NCI-H345 (cell line): ENCODE results near the gene CCDC61.
A peak's percentile ranks its signal among the peaks of the same experiment; 100 is the strongest.

Source experiments
- DNase-seq: peaks from one replicate; lab custom pipeline; 2025; lab: John Stamatoyannopoulos, UW

Gene CCDC61

GRCh38 chr19:46016426-46017094, 21.3 kb downstream of the CCDC61 start:
- peak; percentile 69 for DNase-seq

- no peak for DNase-seq
Observed at GRCh38 chr19:46017095-46017429, 21.8 kb downstream of the CCDC61 start.

GRCh38 chr19:46017874-46018675, 22.8 kb downstream of the CCDC61 start:
- DNase-seq: no peak

- DNase-seq: no peak
Observed at GRCh38 chr19:46018729-46019251, 23.5 kb downstream of the CCDC61 start.

DNA sequence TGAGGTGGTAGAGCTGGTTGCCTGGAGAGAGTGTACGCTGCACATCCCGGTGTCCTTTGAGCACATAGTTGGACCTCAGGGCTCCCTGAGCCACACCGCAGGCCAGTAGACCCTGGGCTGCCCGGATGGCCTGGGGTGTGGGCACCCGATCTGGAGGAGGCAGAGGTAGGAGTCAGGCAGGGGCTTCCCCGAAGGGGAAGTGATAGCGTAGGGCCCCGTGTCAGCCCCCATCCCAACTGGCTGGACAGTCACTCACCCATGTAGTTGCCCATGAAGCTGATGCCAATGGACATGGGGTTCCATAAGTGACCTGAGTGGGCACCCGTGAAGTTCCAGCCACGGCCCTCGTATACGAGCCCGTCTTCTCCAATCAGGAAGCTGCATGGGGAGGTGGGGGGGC, 24.0 kb downstream of the CCDC61 start:
- no peak for DNase-seq

DNA sequence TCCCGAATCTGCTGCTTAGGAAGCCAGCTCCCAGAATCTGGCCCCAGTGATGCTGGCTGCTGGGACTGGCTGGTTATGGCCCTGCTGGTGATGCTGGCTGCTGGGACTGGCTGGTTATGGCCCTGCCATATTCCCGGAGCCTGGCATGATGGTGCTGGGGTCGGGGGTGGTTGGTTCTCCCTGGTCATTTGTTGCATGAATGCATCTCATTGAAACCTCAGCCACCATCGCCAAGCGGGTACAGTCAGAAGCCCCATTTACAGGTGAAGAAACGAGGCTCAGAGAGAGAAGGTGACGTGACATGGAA, 25.5 kb downstream of the CCDC61 start:
- DNase-seq: no peak

DNA sequence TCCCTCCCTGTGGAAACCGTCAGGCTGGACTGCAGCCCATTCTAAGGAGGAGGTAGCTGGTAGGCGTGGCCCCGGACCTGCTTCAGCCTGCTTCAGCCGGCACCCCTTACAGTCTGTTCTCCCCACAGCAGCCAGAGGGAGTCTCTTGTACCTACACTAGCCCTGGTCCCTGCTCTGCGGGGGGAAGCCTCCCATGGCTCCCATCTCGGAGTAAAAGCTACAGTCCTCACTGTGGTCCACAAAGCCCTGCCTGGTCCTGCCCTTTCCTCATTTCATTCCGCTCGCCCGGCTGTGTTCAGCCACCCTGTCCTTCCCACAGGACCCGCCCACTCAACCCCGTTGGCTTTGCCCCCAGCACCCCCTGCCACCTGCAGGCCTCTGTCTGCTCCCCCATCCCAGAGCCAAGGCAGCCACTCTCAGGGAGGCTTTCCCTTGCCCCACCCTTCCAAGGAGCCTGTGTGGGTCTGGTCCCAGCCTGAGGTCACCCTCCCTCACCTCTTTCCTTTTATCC, 26.3 kb downstream of the CCDC61 start:
- DNase-seq: no peak

- no peak for DNase-seq
Observed at GRCh38 chr19:46022061-46022430, 26.8 kb downstream of the CCDC61 start.

DNA sequence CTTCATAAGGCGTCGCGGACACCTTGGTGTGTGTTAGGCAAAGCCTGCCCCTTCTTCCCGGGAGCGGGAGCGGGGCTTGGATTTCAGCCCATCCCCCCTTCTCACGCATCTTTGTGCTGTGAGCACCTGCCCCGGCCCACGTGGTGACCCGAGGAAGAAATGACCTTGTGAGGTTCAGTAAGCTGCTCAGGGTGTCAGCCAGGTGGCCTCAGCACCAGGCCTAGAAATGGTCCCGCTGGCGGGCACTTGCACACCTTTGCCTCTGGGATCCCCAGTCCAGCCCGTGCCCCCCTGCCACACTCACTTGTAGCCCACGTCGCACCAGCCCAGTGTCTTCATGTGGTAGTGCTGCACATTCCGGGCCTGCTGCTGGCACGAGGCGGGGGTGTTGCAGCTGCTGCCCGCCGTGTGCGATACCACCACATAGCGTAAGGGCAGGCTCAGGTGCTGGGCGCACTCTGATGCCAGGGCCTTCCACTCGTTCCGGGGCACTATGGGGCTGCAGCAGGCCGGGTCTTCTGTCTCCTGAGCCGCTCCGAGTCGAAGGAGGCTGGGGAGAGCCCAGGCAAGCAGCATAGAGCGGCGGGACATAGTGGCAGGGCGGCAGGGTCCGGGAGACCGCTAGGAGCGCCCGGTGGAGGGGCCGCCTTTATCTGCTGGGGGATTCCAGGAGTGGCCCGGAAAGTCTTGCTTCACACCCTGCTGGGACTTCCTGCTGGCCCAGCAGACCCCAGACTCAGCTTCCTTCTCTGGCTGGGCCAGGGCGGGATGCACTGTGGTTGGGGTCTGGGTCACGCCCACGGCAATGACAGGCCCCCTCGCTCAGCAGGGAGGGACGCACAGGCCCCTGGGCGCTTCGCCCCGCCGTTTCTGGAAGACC, 27.4 kb downstream of the CCDC61 start, which contains the start of gene PGLYRP1:
PGLYRP1 (minus strand) TSS at position 623 of the 880 bp plus-strand sequence; CDS start at position 591, 32 bp downstream.
- DNase-seq: no peak

DNA sequence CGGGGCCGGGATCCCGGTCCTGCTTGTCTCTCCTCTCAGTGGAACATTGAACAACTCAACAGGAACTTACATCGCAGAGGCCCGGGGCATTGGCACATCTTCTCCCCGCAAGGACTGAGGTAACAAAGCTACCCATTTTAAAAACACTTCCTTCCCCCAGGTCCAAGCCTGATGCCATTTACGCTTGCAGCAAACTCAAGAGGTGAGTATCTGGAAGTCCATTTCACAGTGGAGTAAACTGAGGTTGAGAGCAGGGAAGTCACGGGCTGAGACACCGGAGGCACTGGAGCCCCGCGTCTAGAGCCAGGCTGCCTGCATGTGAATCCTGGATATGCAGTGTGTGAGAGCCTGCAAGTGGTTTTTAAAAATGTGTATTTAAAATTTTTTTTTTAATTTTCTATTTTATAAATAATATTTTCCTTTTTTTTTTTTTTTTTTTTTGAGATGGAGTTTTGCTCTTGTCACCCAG, 28.1 kb downstream of the CCDC61 start:
- no peak for DNase-seq

GRCh38 chr19:46025835-46026234, 30.6 kb downstream of the CCDC61 start:
- no peak for DNase-seq

DNA sequence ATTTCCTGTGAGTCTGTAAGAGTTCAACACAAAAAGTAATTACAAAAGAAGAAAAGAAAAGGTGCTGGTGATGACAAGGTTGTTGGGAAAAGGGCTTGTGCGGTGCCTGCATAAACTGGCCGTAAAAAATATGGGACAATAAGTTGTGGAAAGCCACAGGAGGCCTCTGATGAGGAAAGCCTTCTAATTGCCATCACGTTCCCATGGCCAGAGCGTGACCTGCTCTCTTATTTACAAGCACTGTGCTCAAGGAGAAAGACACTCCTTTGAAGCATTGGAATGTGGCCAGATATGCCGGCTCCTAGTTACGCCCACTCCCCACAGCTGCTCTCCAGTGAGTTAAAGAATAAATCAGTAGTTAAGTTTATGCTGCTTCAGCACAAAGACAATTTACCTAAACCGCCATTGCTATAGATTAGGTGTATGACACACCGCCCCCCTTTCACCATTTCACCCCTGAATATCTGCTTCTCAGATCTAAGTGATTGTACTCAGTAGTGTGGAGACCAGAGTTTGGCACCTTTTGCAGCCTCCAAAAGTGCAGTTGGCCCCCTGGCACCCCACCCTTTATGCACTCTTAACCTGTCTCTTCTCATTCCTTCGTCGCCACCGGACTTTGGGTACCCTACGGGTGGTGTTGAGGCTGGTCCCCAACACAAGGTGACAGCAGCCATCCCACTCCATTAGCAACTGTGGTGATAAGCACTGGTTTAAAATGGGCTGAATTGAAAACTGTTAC, 35.7 kb downstream of the CCDC61 start:
- DNase-seq: no peak

- DNase-seq: no peak
Observed at GRCh38 chr19:46031781-46032596, 36.7 kb downstream of the CCDC61 start.

DNA sequence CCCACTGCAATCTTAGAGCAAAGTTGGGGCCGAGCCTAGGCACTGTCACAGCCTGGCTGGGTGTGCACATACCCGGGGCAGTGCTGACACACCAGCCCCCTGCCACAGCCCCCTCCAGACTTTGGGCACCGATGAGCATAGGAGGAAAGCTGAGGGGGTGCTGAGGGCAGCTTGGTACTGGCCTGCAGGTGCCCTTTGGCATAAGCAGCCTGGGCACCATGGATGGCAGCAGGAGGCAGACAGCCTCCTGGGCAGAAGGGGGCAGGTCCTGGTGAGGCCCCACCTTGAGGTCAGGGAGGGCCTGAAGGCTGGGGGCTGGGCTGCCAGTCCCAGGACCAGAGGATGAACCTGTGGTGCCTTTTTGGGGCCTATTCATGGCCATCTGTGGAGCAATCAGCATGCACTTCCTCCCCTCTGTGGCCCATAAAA, 37.3 kb downstream of the CCDC61 start:
- DNase-seq: no peak

DNA sequence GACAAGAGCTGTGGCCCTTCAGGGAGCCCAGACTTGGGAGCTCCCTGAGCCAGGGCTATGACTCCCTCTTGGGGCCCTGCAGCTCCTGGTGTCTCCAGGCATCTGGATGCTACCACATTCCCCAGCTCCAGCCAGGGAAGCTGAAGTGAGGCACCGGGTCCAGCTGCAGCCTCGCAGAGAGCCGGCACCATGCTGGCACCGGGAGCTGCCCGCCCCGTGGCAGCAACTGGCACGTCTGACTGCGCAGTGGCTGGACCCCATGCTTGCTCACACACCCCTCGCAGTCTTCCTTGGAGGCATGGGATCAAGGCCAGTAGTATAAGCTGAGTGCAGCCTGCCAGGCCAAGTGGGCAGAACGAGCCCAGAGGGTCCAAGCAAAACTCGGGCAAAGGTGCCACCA, 38.1 kb downstream of the CCDC61 start:
- DNase-seq: no peak

GRCh38 chr19:46035546-46035945, 40.3 kb downstream of the CCDC61 start:
- DNase-seq: no peak

DNA sequence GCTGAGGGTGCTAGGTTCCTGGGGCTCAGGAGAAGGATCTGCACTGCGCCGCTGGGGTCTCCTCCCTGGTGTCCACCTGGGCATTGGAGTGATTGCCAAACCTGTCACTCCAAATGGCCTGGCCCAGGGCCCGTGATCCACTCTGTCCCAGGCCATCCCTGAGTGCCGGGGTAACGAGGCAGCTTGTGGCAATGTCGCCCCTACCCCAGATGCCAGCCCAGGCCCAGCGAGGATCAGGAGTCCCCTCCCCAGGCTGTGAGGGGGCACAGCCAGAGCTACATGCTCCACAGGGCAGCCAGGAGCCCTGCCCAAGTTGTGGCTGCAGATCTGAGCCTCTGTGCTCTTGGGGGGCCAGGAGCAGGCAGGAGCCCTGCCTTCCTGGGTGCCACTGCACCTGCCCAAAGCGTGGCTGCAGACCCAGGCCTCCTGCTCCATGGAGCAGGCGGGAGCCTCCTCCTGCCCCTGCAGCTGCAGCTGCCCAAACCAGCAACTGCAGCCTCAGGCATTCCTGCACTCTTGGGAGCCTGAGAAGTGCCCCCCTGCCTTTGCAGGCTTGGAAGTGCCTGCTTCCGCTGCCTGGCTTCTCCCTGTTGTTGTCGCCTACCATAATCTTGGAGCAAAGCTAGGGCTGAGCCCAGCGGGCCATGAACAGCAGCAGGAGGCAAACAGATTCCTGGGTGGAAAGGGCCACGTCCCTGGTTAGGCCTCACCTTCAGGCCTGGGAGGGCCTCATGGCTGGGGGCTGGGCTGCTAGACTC, 40.9 kb downstream of the CCDC61 start:
- DNase-seq: no peak

DNA sequence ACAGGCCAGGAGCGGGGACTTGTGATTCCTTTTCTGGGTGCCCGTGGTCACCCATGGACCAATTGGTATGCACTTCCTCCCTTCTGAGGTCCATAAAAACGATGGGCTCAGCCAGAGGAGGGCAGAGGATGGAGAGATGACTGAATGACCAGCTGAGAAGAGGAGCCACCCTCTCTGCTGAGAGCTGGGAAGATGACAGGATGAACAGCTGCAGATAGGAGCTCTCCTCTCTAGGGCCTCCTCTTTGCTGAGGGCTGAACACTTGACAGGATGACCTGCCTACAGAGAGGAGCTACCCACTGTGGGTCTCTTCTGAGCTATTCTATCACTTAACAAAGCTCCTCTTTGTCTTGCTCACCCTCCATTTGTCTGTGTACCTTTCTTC, 41.5 kb downstream of the CCDC61 start:
- DNase-seq: no peak

GRCh38 chr19:46040125-46040524, 44.9 kb downstream of the CCDC61 start:
- no peak for DNase-seq

DNA sequence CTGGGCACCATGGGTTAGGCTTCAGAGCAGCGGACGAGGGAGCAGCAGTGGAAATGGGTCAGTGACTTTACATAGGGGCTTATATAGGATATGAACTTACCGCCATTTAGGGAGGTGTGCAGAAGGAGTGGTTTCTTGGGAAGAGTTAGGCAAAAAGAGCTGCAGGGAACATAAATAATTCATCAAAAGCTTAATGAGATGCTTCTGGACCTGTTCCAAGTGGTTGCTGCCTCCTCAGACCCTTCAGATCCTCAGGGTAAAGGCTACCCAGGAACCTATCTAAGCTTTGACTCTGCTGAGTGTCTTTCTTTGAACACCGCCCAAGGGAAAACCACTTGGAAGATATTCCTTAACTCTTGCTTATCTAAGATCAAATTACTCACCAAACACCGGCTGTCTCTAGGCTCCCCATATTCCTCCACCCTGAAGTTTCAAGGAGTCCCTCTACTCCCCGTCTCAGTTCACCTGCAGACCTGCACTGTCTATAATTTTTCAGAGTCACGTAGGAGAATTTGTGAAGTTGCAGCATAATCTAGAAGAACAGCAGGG, 45.8 kb downstream of the CCDC61 start, which contains the start of gene IGFL4:
IGFL4 (minus strand) TSS at position 51 of the 549 bp plus-strand sequence; CDS start at position 11, 40 bp downstream.
- peak; percentile 42 for DNase-seq
